Measurements from ENCODE around the gene C10orf105.

GRCh38 chr10:71731791-71732190, 12.2 kb upstream of the C10orf105 start:
- TF ChIP-seq TAF1 (IDR thresholded peaks at IDR 0.05; ENCODE audit: borderline replicate concordance, insufficient read depth, low read length) (no peak), POLR2AphosphoS5 (IDR thresholded peaks at IDR 0.05; ENCODE audit: low read depth, low read length) (no peak)
